ENCODE data around the gene NR6A1.

Gene NR6A1

GRCh38 chr9:124771021-124771866, at the start of gene NR6A1:
TSS of gene NR6A1 (minus strand) at chr9:124771311.
- peak; percentile 96 for DNase-seq

GRCh38 chr9:124818431-124819281, 47.5 kb upstream of the NR6A1 start:
- no peak for DNase-seq

- DNase-seq = no peak
Observed at GRCh38 chr9:124815601-124816000, 44.5 kb upstream of the NR6A1 start.

GRCh38 chr9:124814164-124814535, 43.0 kb upstream of the NR6A1 start:
- DNase-seq = no peak

GRCh38 chr9:124813501-124814163, 42.5 kb upstream of the NR6A1 start:
- DNase-seq = no peak

GRCh38 chr9:124813041-124813440, 41.9 kb upstream of the NR6A1 start:
- no peak for DNase-seq

GRCh38 chr9:124812441-124812876, 41.3 kb upstream of the NR6A1 start:
- no peak for DNase-seq

- DNase-seq = no peak
Observed at GRCh38 chr9:124810663-124811355, 39.7 kb upstream of the NR6A1 start.

GRCh38 chr9:124809741-124810500, 38.8 kb upstream of the NR6A1 start:
- DNase-seq = no peak

- no peak for DNase-seq
Observed at GRCh38 chr9:124809211-124809610, 38.1 kb upstream of the NR6A1 start.

- no peak for DNase-seq
Observed at GRCh38 chr9:124808246-124808956, 37.3 kb upstream of the NR6A1 start.

- no peak for DNase-seq
Observed at GRCh38 chr9:124805186-124805585, 34.1 kb upstream of the NR6A1 start.

- DNase-seq = no peak
Observed at GRCh38 chr9:124803911-124804310, 32.8 kb upstream of the NR6A1 start.

GRCh38 chr9:124802426-124802825, 31.3 kb upstream of the NR6A1 start:
- no peak for DNase-seq

- DNase-seq = no peak
Observed at GRCh38 chr9:124801356-124801755, 30.2 kb upstream of the NR6A1 start.

- DNase-seq = no peak
Observed at GRCh38 chr9:124800306-124801259, 29.5 kb upstream of the NR6A1 start.

- DNase-seq = no peak
Observed at GRCh38 chr9:124799274-124800006, 28.3 kb upstream of the NR6A1 start.

GRCh38 chr9:124797343-124798103, 26.4 kb upstream of the NR6A1 start:
- DNase-seq = no peak
